SW480 (cell line): ENCODE data around the gene DNAJC11.

ENCODE experiments used
- DNase-seq: peaks from one replicate; pipeline ENCODE4 v3.0.0-alpha.2; 2016; ENCODE audit warnings: low spot score

The DNAJC11 gene

GRCh38 chr1:6599141-6599975 is 102.3 kb downstream of the DNAJC11 start:
- peak; percentile 85 for DNase-seq

- no peak for DNase-seq
Measured at GRCh38 chr1:6597777-6598131, 103.9 kb downstream of the DNAJC11 start.

- DNase-seq = no peak
Measured at GRCh38 chr1:6596886-6597776, 104.5 kb downstream of the DNAJC11 start.

- DNase-seq = no peak
Measured at GRCh38 chr1:6596351-6596750, 105.3 kb downstream of the DNAJC11 start.

- no peak for DNase-seq
Measured at GRCh38 chr1:6594977-6595740, 106.5 kb downstream of the DNAJC11 start.

- DNase-seq = no peak
Measured at GRCh38 chr1:6593810-6594209, 107.8 kb downstream of the DNAJC11 start.

GRCh38 chr1:6592865-6593593 is 108.6 kb downstream of the DNAJC11 start:
- no peak for DNase-seq

- DNase-seq = no peak
Measured at GRCh38 chr1:6592441-6592840, 109.2 kb downstream of the DNAJC11 start.

- no peak for DNase-seq
Measured at GRCh38 chr1:6591644-6592043, 110.0 kb downstream of the DNAJC11 start.

- no peak for DNase-seq
Measured at GRCh38 chr1:6591222-6591621, 110.4 kb downstream of the DNAJC11 start.

- DNase-seq = no peak
Measured at GRCh38 chr1:6590046-6590445, 111.6 kb downstream of the DNAJC11 start.

GRCh38 chr1:6588893-6589520 is 112.6 kb downstream of the DNAJC11 start:
- peak; percentile 22 for DNase-seq

- no peak for DNase-seq
Measured at GRCh38 chr1:6588128-6588892, 113.3 kb downstream of the DNAJC11 start.

- no peak for DNase-seq
Measured at GRCh38 chr1:6587261-6588005, 114.2 kb downstream of the DNAJC11 start.

GRCh38 chr1:6586404-6586816 is 115.2 kb downstream of the DNAJC11 start:
- no peak for DNase-seq

GRCh38 chr1:6585841-6586240 is 115.8 kb downstream of the DNAJC11 start:
- DNase-seq = no peak

- no peak for DNase-seq
Measured at GRCh38 chr1:6585081-6585722, 116.4 kb downstream of the DNAJC11 start.
